Activated naive CD4-positive, alpha-beta T cell treated with anti-CD3 and anti-CD28 coated beads, Interleukin-2, amount 10 ng/mL, durations not matched to agents 7 days and 5 days (primary cell): ENCODE results near the gene ACOT12.
"Not testable (repeated sequence)": the region's sequence is repeated elsewhere in the genome, so short reads cannot be mapped to it uniquely, and the experiment has no call there.

Experiments
- CTCF ChIA-PET: fragments of 350-600 bp; sonication (Branson Sonifier 250); formaldehyde crosslinking; loops from one replicate; lab custom pipeline; 2021; ENCODE audit warnings: antibody characterized with exemption; lab: Charles Lee
- DNase-seq: peaks from one replicate; pipeline ENCODE4 v3.0.0-alpha.2; 2020
- H3K27ac Mint-ChIP-seq: one replicate; pipeline ENCODE4 v1.8.0; 2021; ENCODE audit warnings: mild to moderate bottlenecking, moderate library complexity, mixed read lengths
- H3K27me3 Mint-ChIP-seq: one replicate; pipeline ENCODE4 v1.8.0; 2021; ENCODE audit warnings: mild to moderate bottlenecking, mixed read lengths
- H3K36me3 Mint-ChIP-seq: one replicate; pipeline ENCODE4 v1.8.0; 2021; ENCODE audit warnings: mixed read lengths
- H3K4me1 Mint-ChIP-seq: one replicate; pipeline ENCODE4 v1.8.0; 2021; ENCODE audit warnings: mixed read lengths
- H3K4me3 Mint-ChIP-seq: one replicate; pipeline ENCODE4 v1.8.0; 2021; ENCODE audit warnings: mild to moderate bottlenecking, moderate library complexity, mixed read lengths
- H3K9me3 Mint-ChIP-seq: one replicate; pipeline ENCODE4 v1.8.0; 2021; ENCODE audit warnings: mixed read lengths

Gene ACOT12

DNA sequence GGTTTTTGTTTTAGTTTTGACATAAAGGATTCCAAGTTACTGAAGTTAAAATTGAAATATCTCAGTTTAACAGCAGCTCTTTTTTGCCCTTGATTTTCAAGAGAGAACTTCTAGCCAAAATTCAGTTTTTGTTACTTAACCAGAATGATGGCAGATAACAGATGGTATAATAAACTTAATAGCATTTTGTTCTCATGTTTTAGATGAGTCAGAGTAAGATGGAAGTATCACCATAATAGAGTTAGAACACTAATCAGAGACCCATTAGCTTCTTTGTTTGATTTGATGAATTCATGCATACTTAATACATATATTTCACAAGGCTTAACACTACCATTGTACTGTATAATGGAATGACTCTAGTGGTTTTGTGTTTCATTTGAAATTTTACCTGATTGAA lies 80.7 kb downstream of the ACOT12 start:
- Mint-ChIP-seq H3K9me3 (no peaks in the 10 kb centered on the region), H3K4me1 (no peaks in the 10 kb centered on the region), H3K4me3 (no peak overlapping the region), H3K27ac (no peak overlapping the region), H3K27me3 (no peaks in the 10 kb centered on the region), H3K36me3 (peaks cover 37% of the 10 kb centered on the region)
- CTCF ChIA-PET, result interaction anchor here (0.7 to 1.7 kb wide), 2 partner anchors 11 to 42 kb away, joined by 3 to 5 read pairs; partner anchors contain the start of gene ZCCHC9
- no peak for DNase-seq

DNA sequence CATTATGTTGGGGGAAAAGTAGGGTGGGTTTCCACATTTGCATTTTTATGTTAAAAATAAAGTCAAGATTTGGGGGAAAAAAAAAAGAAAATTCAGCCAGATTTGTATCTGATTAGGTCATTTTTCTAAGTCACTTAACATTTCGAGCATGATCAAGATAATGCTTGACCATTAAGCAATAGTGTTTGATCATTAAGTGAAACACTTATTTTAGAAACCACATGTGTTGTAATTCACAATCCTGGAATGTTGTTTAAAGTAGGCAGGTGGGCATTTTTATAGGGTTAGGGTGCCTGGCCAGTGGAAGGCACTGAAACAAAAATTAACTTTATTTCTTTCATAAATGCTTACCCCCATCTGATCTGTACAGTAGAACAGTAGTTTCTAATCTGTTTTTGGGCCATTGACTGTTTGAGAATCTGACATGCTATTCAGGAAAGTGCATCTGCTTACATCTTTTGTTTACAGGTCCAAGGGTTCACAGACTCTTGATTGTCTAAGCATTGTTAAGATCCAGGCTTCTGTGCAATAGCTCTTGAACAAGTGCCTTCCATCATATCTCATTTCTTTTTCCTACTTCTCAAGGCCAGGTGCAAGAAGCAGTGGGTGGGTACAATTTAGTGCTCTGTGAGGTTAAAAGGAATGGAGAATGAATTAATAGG lies 83.4 kb downstream of the ACOT12 start:
- CTCF ChIA-PET, result no interaction called here
- DNase-seq, result no peak
- Mint-ChIP-seq H3K27me3 (no peaks in the 10 kb centered on the region), H3K9me3 (no peaks in the 10 kb centered on the region), H3K4me3 (no peak overlapping the region), H3K36me3 (peaks cover 40% of the 10 kb centered on the region), H3K4me1 (peaks cover 2% of the 10 kb centered on the region), H3K27ac (no peak overlapping the region)

DNA sequence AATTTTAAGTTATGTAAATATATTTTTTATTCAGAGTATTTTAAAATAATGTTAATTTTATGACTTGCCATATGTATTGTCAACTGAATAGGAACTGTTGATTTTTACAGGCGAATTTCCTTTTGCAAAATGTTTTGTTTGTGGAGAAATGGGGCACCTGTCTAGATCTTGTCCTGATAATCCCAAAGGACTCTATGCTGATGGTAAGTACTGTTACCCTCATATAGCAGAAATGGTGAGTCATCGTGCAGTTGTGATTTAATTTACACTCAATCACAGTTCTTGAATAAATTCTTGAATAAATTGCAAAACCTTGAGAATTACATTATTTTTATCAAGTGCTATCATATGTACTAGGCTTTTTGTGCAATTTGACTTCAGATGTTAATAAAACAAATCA lies 85.1 kb downstream of the ACOT12 start:
- peaks cover 42% of the 10 kb centered on the region for H3K36me3 Mint-ChIP-seq

DNA sequence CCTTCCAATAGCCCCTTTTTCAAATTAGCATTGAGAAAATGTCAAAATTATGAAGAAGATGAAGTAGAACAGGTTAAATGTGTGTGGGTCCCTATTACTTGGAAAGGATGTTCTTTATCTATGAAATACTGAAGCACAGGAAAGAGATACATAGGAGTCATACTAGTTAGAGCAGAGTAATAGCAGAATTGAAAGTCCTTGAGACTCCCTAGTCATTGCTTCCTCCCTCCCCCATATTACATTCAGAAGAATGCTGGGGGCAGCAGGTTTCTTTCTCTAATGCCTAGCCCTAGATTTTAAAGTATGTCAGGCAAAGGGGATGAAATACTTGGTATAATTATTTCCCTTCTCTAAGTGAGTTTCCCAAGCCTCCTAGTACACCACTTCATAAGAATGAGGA lies 88.1 kb downstream of the ACOT12 start:
- Mint-ChIP-seq H3K9me3 (no peaks in the 10 kb centered on the region), H3K36me3 (peaks cover 23% of the 10 kb centered on the region), H3K27ac (no peak overlapping the region), H3K4me1 (peaks cover 16% of the 10 kb centered on the region), H3K4me3 (no peak overlapping the region), H3K27me3 (no peaks in the 10 kb centered on the region)
- no peak for DNase-seq
- CTCF ChIA-PET, result no interaction called here

More for the DNA sequence above, 85.1 kb downstream of the ACOT12 start:
- Mint-ChIP-seq H3K4me3 (no peak overlapping the region), H3K9me3 (no peaks in the 10 kb centered on the region), H3K27me3 (no peaks in the 10 kb centered on the region), H3K27ac (no peak overlapping the region), H3K4me1 (peaks cover 2% of the 10 kb centered on the region)
- CTCF ChIA-PET, result interaction anchor here (1.3 kb wide), 1 partner anchor 9 kb away, joined by 6 read pairs; no protein-coding TSS in a partner anchor
- no peak for DNase-seq

DNA sequence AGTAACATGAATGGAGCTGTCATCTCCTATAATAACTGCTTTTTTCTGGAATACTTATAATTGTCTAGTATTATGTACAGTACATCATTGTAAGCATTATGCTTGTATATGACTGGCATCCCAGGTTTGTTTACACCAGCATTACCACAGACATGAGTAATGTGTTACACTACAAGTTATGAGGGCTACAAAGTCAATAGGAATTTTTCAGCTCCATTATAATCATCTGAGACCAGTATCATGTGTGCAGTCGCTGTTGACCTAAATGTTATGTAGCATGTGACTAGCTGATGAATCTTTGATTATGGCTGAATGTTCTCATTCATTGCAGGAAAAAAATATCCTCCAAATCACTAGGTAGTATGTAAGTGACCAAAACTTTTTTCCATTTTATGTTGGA lies 90.4 kb downstream of the ACOT12 start:
- H3K9me3 Mint-ChIP-seq, result no peaks in the 10 kb centered on the region
- peaks cover 11% of the 10 kb centered on the region for H3K36me3 Mint-ChIP-seq
- no peak overlapping the region for H3K4me3 Mint-ChIP-seq
- no peak for DNase-seq
- CTCF ChIA-PET, result interaction anchor here (2.4 kb wide), 1 partner anchor 10 kb away, joined by 5 read pairs; no protein-coding TSS in a partner anchor
- no peak overlapping the region for H3K27ac Mint-ChIP-seq
- H3K27me3 Mint-ChIP-seq, result no peaks in the 10 kb centered on the region
- H3K4me1 Mint-ChIP-seq, result peaks cover 32% of the 10 kb centered on the region

DNA sequence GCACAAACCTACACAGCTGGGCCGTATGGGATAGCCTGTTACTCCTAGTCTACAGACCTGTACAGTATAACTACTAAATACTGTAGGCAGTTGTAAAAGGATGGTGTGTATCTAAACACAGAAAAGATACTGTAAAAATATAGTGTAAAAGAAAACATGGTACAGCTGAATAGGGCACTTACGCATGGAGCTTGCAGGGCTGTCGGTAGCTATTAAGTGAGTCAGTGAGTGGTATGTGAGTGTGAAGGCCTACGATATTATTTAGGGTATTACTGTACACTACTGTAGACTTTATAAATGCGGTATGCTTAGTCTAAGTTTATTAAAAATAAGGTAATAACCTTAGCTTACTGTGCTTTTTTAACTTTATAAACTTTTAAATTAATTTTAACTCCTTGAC lies 91.3 kb downstream of the ACOT12 start:
- DNase-seq, result no peak
- H3K9me3 Mint-ChIP-seq, result no peaks in the 10 kb centered on the region
- peaks cover 11% of the 10 kb centered on the region for H3K36me3 Mint-ChIP-seq
- peak overlapping the region; percentile 91 for H3K27ac Mint-ChIP-seq
- peak overlapping the region; percentile 85 for H3K4me3 Mint-ChIP-seq
- H3K4me1 Mint-ChIP-seq, result peaks cover 32% of the 10 kb centered on the region
- CTCF ChIA-PET, result interaction anchor here (0.7 to 2.4 kb wide), 5 partner anchors 11 to 195 kb away, joined by 3 to 5 read pairs (median 5); no protein-coding TSS in a partner anchor
- no peaks in the 10 kb centered on the region for H3K27me3 Mint-ChIP-seq

DNA sequence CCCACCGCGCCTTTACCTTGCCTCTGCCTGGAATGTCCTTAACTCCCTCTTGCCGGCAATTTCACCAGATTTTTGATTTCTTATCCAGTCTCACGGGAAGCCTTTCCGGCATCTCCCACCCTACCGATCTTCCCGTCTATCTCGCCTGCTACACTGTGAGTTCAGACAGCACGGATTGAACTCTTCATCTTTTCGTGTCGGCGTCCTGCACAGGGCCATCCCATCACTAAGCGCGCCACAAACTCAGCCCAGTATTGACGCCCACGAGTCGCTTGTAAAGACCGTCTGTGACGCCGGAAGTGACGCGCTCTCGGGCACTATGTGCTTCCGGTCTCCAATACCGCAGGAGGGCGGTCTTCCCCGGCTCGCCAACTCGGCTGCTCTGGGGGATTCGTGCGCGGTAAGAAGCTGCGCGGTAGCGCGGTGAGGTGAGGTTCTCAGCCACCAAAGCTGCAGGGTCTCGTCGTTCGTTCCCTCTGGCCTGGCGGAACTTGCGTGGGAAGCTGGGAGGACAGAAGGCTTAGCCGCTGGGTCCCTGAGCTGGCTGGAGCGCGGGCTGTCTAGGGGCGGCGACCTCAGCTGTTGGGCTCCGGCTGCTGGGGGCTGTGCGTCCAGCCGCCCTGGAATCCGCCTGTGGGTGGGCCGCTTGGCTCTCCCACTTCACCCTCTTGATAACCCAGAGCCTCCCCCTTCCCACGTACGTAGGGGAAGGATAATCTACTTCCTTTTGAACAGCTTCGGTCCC lies 92.5 kb downstream of the ACOT12 start, which contains the start of gene ZCCHC9:
Gene ZCCHC9, plus strand, starts transcription at position 317 of the 745 bp plus-strand sequence. CDS start 3,171 bp downstream, outside the sequence.
- peak; percentile 95 for DNase-seq
- H3K4me1 Mint-ChIP-seq, result peaks cover 32% of the 10 kb centered on the region
- no peaks in the 10 kb centered on the region for H3K9me3 Mint-ChIP-seq
- peaks cover 11% of the 10 kb centered on the region for H3K36me3 Mint-ChIP-seq
- no peaks in the 10 kb centered on the region for H3K27me3 Mint-ChIP-seq
- H3K4me3 Mint-ChIP-seq, result peak within 1 kb of the TSS; percentile 85
- CTCF ChIA-PET, result interaction anchor here (1.4 to 2.4 kb wide), 4 partner anchors 12 to 193 kb away, joined by 5 read pairs; no protein-coding TSS in a partner anchor
- H3K27ac Mint-ChIP-seq, result peak within 1 kb of the TSS; percentile 91

DNA sequence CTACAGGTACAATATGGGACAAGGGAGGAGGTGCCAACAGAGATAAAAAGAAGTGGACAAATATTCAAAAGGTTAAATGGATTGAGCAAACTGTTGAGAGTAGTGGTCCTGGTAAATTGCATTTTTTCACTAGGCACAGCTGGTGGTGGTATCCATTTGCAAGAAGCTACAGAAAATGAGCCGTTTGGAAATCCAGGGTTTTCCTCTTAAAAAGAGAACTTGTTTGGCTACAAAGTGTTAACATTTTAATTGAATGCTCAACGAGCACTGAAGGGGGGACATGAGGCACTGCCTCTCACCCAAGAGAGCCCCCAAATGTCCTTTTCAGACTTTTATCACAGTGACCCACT lies 93.0 kb downstream of the ACOT12 start:
- Mint-ChIP-seq H3K4me3 (peak overlapping the region; percentile 85), H3K4me1 (peaks cover 32% of the 10 kb centered on the region)

DNA sequence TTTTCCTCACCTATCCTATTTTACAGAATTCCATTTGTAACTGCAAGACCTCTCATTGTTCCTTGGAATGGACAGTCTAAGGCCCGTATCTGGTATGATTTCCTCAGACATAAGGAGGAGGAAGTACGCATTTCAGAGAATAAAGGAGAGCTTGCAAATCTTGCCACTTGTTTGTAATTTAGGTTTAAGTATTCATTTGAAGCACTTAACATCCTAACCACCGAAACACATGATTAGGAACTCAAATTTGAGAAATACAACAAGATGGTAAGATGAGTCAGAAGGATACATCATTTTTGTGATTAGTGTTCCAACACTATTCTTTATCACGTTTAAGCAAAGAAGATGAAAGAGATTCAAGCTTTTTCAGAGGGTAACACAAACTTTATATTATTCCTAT lies 96.4 kb downstream of the ACOT12 start:
- no peak overlapping the region for H3K27ac Mint-ChIP-seq

More for the DNA sequence above, 93.0 kb downstream of the ACOT12 start:
- CTCF ChIA-PET, result interaction anchor here (1.6 to 1.9 kb wide), 2 partner anchors 106 to 820 kb away, joined by 5 read pairs; no protein-coding TSS in a partner anchor
- no peaks in the 10 kb centered on the region for H3K27me3 Mint-ChIP-seq
- H3K27ac Mint-ChIP-seq, result peak overlapping the region; percentile 91
- H3K9me3 Mint-ChIP-seq, result no peaks in the 10 kb centered on the region
- no peak for DNase-seq
- H3K36me3 Mint-ChIP-seq, result peaks cover 11% of the 10 kb centered on the region

DNA sequence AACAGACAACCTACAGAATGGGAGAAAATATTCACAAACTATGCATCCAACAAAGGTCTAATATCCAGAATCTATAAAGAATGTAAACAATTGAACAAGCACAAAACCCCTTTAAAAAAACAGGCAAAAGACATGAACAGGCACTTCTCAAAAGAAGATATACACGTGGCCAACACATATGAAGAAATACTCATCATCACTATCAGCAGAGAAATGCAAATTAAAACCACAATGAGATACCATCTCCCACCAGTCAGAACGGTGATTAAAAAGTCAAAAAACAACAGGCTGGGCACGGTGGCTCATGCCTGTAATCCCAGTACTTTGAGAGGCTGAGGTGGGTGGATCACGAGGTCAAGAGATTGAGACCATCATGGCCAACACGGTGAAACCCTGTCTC lies 99.9 kb downstream of the ACOT12 start:
- H3K27ac Mint-ChIP-seq, H3K4me3 Mint-ChIP-seq, DNase-seq, H3K27me3 Mint-ChIP-seq, CTCF ChIA-PET: not testable (repeated sequence)
- Mint-ChIP-seq H3K36me3 (peaks cover 28% of the 10 kb centered on the region), H3K9me3 (peaks cover 19% of the 10 kb centered on the region), H3K4me1 (peaks cover 24% of the 10 kb centered on the region)

More for the DNA sequence above, 96.4 kb downstream of the ACOT12 start:
- peaks cover 10% of the 10 kb centered on the region for H3K9me3 Mint-ChIP-seq
- DNase-seq, result no peak
- no peak overlapping the region for H3K4me3 Mint-ChIP-seq
- H3K27me3 Mint-ChIP-seq, result no peaks in the 10 kb centered on the region
- CTCF ChIA-PET, result no interaction called here
- H3K4me1 Mint-ChIP-seq, result peaks cover 29% of the 10 kb centered on the region
- peaks cover 9% of the 10 kb centered on the region for H3K36me3 Mint-ChIP-seq

DNA sequence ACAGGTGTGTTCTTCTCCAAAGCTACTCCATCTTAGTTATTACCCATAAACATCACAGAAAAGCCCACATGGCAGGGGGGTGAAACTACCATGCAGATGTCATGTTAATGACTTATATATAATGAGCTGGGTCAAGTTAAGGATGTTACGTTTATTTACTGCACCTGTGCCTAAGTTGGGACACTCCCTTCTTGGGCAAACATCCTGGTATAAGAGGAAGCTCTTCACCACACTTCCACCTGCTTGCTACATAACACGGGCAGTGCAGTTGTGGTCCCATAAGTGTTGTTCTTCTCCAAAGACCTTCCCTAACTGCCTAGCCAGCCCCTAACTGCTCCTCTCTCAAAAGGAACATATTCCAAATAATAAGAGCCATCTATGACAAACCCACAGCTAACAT lies 101.8 kb downstream of the ACOT12 start:
- CTCF ChIA-PET, result no interaction called here
- Mint-ChIP-seq H3K4me1 (peaks cover 24% of the 10 kb centered on the region), H3K9me3 (peaks cover 19% of the 10 kb centered on the region), H3K36me3 (peaks cover 28% of the 10 kb centered on the region), H3K27ac (peak overlapping the region; percentile 4), H3K4me3 (no peak overlapping the region), H3K27me3 (no peaks in the 10 kb centered on the region)
- no peak for DNase-seq

DNA sequence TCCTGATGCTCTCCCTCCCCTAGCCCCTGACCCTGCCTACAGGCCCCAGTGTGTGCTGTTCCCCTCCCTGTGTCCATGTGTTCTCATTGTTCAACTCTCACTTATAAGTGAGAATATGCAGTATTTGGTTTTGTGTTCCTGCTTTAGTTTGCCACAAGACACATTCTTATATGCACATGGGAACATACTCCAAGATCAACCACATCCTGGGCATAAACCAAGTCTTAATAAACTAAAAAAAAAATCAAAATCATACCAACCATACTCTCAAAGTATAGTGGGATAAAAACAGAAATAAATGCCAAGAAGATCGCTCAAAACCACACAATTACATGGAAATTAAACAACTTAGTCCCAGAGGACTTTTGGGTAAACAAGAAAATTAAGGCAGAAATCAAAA lies 103.8 kb downstream of the ACOT12 start:
- H3K4me3 Mint-ChIP-seq, result no peak overlapping the region
- no peaks in the 10 kb centered on the region for H3K27me3 Mint-ChIP-seq
- CTCF ChIA-PET, result interaction anchor here (1.5 kb wide), 1 partner anchor 9 kb away, joined by 5 read pairs; no protein-coding TSS in a partner anchor
- peaks cover 24% of the 10 kb centered on the region for H3K4me1 Mint-ChIP-seq
- DNase-seq, result no peak
- H3K36me3 Mint-ChIP-seq, result peaks cover 35% of the 10 kb centered on the region
- H3K9me3 Mint-ChIP-seq, result peaks cover 19% of the 10 kb centered on the region
- no peak overlapping the region for H3K27ac Mint-ChIP-seq

DNA sequence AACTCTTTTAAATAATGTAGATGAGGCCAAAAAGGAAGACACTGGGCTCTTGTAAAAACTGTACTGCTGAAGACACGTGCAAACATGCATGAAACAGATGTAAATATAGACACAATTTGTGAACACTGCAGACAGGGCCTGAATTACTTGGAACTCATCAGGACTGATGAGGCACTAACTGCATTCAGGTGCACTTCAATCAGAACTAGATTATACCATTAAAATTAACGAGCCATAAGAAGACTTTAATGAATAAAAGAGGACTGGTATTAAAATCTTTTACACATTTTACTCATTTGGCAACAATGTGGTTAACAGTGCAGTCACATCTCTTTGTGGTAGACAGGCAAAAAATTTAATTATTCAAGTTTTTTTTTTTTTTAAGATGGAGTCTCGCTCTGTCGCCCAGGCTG lies 105.9 kb downstream of the ACOT12 start:
- Mint-ChIP-seq H3K4me3 (no peak overlapping the region), H3K9me3 (peaks cover 11% of the 10 kb centered on the region), H3K36me3 (peaks cover 27% of the 10 kb centered on the region), H3K27ac (no peak overlapping the region), H3K27me3 (no peaks in the 10 kb centered on the region), H3K4me1 (peaks cover 19% of the 10 kb centered on the region)
- no peak for DNase-seq
- CTCF ChIA-PET, result interaction anchor here (0.8 kb wide), 1 partner anchor 11 kb away, joined by 4 read pairs; no protein-coding TSS in a partner anchor

DNA sequence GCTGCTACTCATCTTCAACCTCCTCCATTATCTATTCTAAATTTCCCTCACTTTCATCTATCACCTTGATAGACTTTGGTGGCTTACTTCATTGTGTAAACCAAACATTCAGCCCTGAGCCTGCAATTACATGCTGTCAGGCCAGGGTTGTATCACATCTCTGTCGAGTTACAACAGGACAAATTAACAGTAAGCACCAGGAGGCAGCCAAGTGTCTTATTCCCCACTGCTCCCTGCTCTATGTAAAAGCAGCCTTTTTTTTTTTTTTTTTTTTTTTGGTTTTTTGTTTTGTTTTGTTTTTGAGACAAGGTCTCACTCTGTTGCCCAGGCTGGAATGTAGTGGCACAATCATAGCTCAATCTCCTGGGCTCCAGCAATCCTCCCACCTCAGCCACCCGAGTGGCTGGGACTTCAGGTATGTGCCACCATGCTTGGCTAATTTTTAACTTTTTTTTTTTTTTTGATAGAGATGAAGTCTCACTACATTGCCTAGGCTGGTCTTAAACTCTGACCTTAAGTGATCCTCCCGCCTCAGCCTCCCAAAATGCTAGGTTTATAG lies 107.8 kb downstream of the ACOT12 start:
- peaks cover 8% of the 10 kb centered on the region for H3K4me1 Mint-ChIP-seq
- CTCF ChIA-PET, result interaction anchor here (1.4 kb wide), 1 partner anchor 13 kb away, joined by 4 read pairs; no protein-coding TSS in a partner anchor
- no peaks in the 10 kb centered on the region for H3K27me3 Mint-ChIP-seq
- H3K9me3 Mint-ChIP-seq, result peaks cover 3% of the 10 kb centered on the region
- H3K27ac Mint-ChIP-seq, result no peak overlapping the region
- H3K36me3 Mint-ChIP-seq, result peaks cover 18% of the 10 kb centered on the region
- no peak overlapping the region for H3K4me3 Mint-ChIP-seq
- DNase-seq, result no peak
